GM18498 (cell line): ENCODE measurements around the gene GAREM2.

Experiments
- ATAC-seq: cut with Tn5 transposase; IDR thresholded peaks from one replicate; pipeline ENCODE4 v1.9.1; 2021; ENCODE audit warnings: mild to moderate bottlenecking, moderate library complexity; ENCODE audit not compliant: unreplicated experiment

Gene GAREM2

DNA sequence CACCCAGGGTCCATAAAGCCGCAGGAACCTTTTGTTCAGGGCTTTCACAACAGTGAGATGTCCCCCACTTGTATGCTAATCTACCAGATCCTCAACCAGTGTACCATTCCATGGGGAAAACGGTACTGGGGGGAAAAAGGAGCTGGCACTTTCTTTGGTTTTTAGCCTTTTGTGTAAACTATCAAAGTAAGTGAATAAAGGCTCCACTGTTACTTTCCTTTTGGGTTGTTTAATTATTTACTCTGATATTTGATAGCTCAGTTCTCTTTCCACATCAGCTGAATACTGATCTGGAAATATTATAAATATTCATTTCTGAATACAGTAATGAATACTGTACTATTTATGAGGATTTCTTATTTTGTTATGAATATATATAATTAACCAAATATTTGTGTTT, 51.2 kb downstream of the GAREM2 start:
- ATAC-seq: no peak

DNA sequence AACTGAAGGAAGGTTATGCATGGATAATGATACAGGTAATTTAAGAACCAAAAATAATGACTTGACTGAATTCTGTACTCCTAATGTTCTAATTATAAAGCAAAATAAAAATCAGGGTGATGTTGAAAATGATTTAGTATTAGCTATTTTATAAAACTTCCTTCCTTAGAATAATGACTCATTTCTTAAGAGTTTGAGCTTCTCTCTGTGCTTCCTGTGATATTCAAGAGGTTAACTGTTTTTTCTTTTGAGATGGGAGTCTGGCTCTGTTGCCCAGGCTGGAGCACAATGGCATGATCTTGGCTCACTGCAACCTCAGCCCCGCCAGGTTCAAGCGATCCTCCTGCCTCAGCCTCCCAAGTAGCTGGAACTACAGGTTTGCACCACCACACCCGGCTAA, 56.7 kb downstream of the GAREM2 start:
- ATAC-seq: no peak

DNA sequence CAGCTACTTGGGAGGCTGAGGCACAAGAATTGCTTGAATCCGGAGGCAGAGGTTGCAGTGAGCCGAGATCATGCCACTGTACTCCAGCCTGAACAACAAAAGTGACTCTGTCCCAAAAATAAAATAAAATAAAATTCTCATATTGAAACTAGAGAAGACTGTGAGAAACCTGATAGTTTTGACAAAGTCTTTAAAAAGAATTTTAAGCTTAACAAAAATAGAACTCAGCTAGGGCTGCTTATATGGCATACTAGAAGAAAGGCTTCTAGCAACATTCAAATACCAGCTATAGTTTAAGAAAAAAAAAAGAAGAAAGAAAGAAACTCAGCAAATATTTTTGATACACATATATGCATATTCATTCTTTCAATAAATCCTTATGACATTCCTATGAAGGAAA, 57.9 kb downstream of the GAREM2 start:
- ATAC-seq: no peak

DNA sequence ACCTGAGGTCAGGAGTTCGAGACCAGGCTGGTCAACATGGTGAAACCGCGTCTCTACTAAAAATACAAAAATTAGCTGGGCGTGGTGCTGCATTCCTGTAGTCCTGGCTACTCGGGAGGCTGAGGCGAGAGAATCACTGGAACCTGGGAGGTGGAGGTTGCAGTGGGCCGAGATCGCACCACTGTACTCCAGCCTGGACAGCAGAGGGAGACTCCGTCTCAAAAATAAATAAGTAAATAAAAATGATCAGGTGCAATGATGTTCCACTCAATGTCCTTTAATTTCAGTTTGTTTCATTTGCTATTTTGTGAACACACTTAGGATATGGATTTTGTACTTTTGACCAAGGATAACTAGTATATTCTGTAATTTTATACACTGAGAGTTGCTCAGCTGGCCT, 62.2 kb downstream of the GAREM2 start:
- no peak for ATAC-seq

DNA sequence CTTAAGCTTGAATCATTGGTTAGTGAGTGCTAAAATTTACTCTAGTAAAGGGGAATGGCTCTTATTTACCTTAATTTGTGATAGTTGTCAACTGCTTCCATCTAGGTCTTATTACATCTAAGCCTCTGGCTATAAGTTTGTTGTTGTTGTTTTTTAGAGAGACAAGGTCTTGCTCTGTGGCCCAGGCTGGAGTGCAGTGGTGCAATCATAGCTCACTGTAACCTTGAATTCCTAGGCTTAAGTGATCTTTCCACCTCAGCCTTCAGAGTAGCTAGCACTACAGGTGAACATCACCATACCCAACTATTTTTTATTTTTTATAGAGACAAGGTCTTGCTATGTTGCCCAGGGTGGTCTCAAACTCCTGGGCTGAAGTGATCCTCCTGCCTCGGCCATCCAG, 65.0 kb downstream of the GAREM2 start:
- ATAC-seq: no peak

DNA sequence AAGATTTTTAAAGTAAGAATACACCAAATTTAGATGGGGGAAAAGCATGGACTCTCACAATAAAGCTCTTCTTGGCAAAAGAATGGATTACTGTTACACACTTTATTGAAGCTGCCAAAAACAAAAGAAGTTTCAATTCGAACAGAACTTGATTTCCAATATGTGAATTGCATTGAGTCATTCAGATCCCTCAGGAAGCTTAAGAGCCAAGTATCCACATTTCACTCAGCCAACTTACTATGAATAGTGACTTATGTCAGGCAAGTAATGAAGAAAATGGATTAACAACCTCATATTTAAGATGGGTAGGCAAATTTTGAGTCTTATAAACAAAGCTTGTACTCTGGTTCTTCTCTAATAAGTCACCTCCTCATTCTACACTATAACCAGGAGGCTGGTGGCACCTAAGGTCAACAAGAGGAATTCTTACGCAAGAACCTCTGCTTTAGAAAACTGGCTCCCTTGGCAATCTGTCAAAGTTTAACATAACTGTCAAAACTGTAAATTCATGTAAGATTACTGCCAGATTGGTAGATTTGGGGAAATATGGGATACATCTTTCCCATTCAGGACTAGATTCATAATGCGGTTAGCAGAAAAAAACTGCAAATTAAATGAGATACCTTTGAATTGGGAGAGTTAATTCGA, 65.5 kb downstream of the GAREM2 start:
- ATAC-seq: no peak
